H1 (cell line): Measurements from ENCODE around the gene TRIM62. TPM values are rescaled to one million over a fixed set of nuclear protein-coding genes. Genes with fewer than 3 reads are reported as not detected.

ENCODE experiments used
- CTCF ChIA-PET: fragments of 300-600 bp; sonication (Branson Sonifier 250); formaldehyde crosslinking; loops from one replicate; lab custom pipeline; 2021; ENCODE audit not compliant: partially characterized antibody; lab: Charles Lee
- POLR2A ChIA-PET: fragments of 300-600 bp; sonication (Branson Sonifier 250); formaldehyde crosslinking; loops from one replicate; lab custom pipeline; 2021; ENCODE audit warnings: inconsistent platforms; ENCODE audit not compliant: partially characterized antibody; lab: Charles Lee
- DNase-seq, 2 experiments: peaks; one replicate each; pipeline versions ENCODE4 v3.0.0 to v3.0.0-alpha.2; 2010 to 2022; ENCODE audit warnings: low spot score in 2 of 2, low read depth in 1 of 2, mixed read lengths in 1 of 2
- FAIRE-seq: peaks from 2 replicates; lab custom pipeline; 2011; peaks lifted over from hg19 to GRCh38; lab: Jason Lieb, UNC
- H2AFZ ChIP-seq: 2 replicates; pipeline ENCODE4 v1.8.1; 2012; ENCODE audit warnings: low read length, inconsistent platforms
- H2AK5ac ChIP-seq: 2 replicates; pipeline ENCODE4 v1.6.1; 2013; ENCODE audit warnings: low read depth, low read length
- H2BK120ac ChIP-seq: replicated peaks from 2 replicates; pipeline ENCODE3; 2013; ENCODE audit warnings: low read depth, low read length, inconsistent platforms
- H2BK12ac ChIP-seq: 2 replicates; pipeline ENCODE4 v1.6.1; 2013; ENCODE audit warnings: low read depth, low read length
- H2BK15ac ChIP-seq: 2 replicates; pipeline ENCODE4 v1.6.1; 2013; ENCODE audit warnings: low read length
- H2BK20ac ChIP-seq: 2 replicates; pipeline ENCODE4 v1.6.1; 2013; ENCODE audit warnings: low read length
- H2BK5ac ChIP-seq: 2 replicates; pipeline ENCODE4 v1.6.1; 2013; ENCODE audit warnings: low read depth, low read length
- H3K14ac ChIP-seq: 2 replicates; pipeline ENCODE4 v1.6.1; 2013; ENCODE audit warnings: inconsistent platforms; ENCODE audit not compliant: insufficient read length
- H3K18ac ChIP-seq: 2 replicates; pipeline ENCODE4 v1.6.1; 2013; ENCODE audit warnings: low read length; ENCODE audit errors: extremely low read depth
- H3K23ac ChIP-seq: 2 replicates; pipeline ENCODE4 v1.6.1; 2013; ENCODE audit warnings: inconsistent platforms; ENCODE audit not compliant: insufficient read length
- H3K23me2 ChIP-seq: 2 replicates; pipeline ENCODE4 v1.6.1; 2013; ENCODE audit warnings: low read depth, low read length
- H3K27ac ChIP-seq: 2 replicates; pipeline ENCODE4 v1.6.1; 2011; ENCODE audit warnings: low read depth, low read length, inconsistent platforms
- H3K27me3 ChIP-seq, 4 experiments: replicated peaks in 1 of 4; 1 replicate in 1 of 4; 2 replicates in 3 of 4; pipeline versions ENCODE4 v1.6.1 to v1.8.1; 2011 to 2013; ENCODE audit warnings: low read length in 3 of 4, mild to moderate bottlenecking in 3 of 4, inconsistent platforms in 2 of 4, mixed read lengths in 2 of 4, moderate library complexity in 1 of 4; ENCODE audit not compliant: control insufficient read depth in 3 of 4, insufficient read depth in 3 of 4; ENCODE audit errors: extremely low read depth in 1 of 4
- H3K36me3 ChIP-seq, 4 experiments: 2 replicates each; pipeline versions ENCODE4 v1.6.1 to v1.8.1; 2011 to 2013; ENCODE audit warnings: mild to moderate bottlenecking in 4 of 4, low read length in 3 of 4, moderate library complexity in 2 of 4, control low read depth in 1 of 4, inconsistent platforms in 1 of 4; ENCODE audit not compliant: insufficient read depth in 4 of 4, control insufficient read depth in 2 of 4
- H3K4ac ChIP-seq: replicated peaks from 2 replicates; pipeline ENCODE3; 2013; ENCODE audit warnings: low read length, low read depth, mixed read lengths, inconsistent platforms; ENCODE audit not compliant: insufficient read length
- H3K4me1 ChIP-seq, 4 experiments: replicated peaks in 1 of 4; 1 replicate in 1 of 4; 2 replicates in 3 of 4; pipeline versions ENCODE4 v1.6.1 to v1.8.1; 2011 to 2013; ENCODE audit warnings: low read length in 3 of 4, inconsistent platforms in 2 of 4, mixed read lengths in 1 of 4; ENCODE audit not compliant: insufficient read depth in 4 of 4, control insufficient read depth in 3 of 4
- H3K4me2 ChIP-seq, 2 experiments: 2 replicates each; pipeline versions ENCODE4 v1.6.1 to v1.8.1; 2011 to 2013; ENCODE audit warnings: low read depth in 2 of 2, low read length in 2 of 2, control low read depth in 1 of 2, inconsistent platforms in 1 of 2, mild to moderate bottlenecking in 1 of 2; ENCODE audit not compliant: insufficient read depth in 1 of 2
- H3K4me3 ChIP-seq, 4 experiments: fragments of 200-600, 300-600 bp in 1 of 4; sonication (generic), shearing (Covaris generic), sonication (Bioruptor Twin) in 1 of 4; 2 replicates each; pipeline versions ENCODE4 v1.5.1 to v1.8.1; 2011 to 2016; ENCODE audit warnings: low read length in 4 of 4, low read depth in 3 of 4, control low read depth in 2 of 4, inconsistent platforms in 2 of 4, mild to moderate bottlenecking in 2 of 4, mixed read lengths in 1 of 4, moderate library complexity in 1 of 4; ENCODE audit not compliant: insufficient read depth in 2 of 4; ENCODE audit errors: extremely low read depth in 1 of 4
- H3K56ac ChIP-seq: replicated peaks from 2 replicates; pipeline ENCODE3; 2013; ENCODE audit warnings: low read depth, mild to moderate bottlenecking, mixed read lengths, low read length, inconsistent platforms; ENCODE audit not compliant: insufficient read length
- H3K79me1 ChIP-seq: 2 replicates; pipeline ENCODE4 v1.6.1; 2013; ENCODE audit warnings: low read depth, low read length, control low read depth
- H3K79me2 ChIP-seq, 2 experiments: 2 replicates each; pipeline versions ENCODE4 v1.6.1 to v1.8.1; 2012 to 2013; ENCODE audit warnings: low read length in 2 of 2, mild to moderate bottlenecking in 2 of 2, inconsistent platforms in 1 of 2; ENCODE audit not compliant: insufficient read depth in 2 of 2, control insufficient read depth in 1 of 2
- H3K9ac ChIP-seq, 4 experiments: replicated peaks in 1 of 4; 1 replicate in 1 of 4; 2 replicates in 3 of 4; pipeline versions ENCODE4 v1.6.1 to v1.8.1; 2011 to 2013; ENCODE audit warnings: low read depth in 3 of 4, low read length in 3 of 4, control low read depth in 2 of 4, mild to moderate bottlenecking in 2 of 4, moderate library complexity in 2 of 4, inconsistent platforms in 1 of 4; ENCODE audit errors: extremely low read depth in 1 of 4
- H3K9me3 ChIP-seq, 2 experiments: 2 replicates each; pipeline versions ENCODE4 v1.6.1 to v1.8.1; 2012 to 2013; ENCODE audit warnings: mild to moderate bottlenecking in 2 of 2, moderate library complexity in 2 of 2, control low read depth in 1 of 2, inconsistent platforms in 1 of 2, low read depth in 1 of 2, low read length in 1 of 2, mixed read lengths in 1 of 2; ENCODE audit not compliant: insufficient read depth in 2 of 2
- H4K20me1 ChIP-seq, 2 experiments: replicated peaks in 1 of 2; 2 replicates each; pipeline versions ENCODE3 to v1.8.1; 2011 to 2013; ENCODE audit warnings: inconsistent platforms in 2 of 2, low read length in 2 of 2, mild to moderate bottlenecking in 1 of 2; ENCODE audit not compliant: insufficient read depth in 2 of 2, control insufficient read depth in 1 of 2
- H4K5ac ChIP-seq: 2 replicates; pipeline ENCODE4 v1.6.1; 2013; ENCODE audit warnings: low read length, low read depth, mixed read lengths, inconsistent platforms; ENCODE audit not compliant: insufficient read length
- H4K8ac ChIP-seq: 2 replicates; pipeline ENCODE4 v1.8.0; 2013; ENCODE audit warnings: mild to moderate bottlenecking, moderate library complexity, low read length, inconsistent platforms; ENCODE audit not compliant: insufficient read depth; ENCODE audit errors: extremely low read depth
- H4K91ac ChIP-seq: replicated peaks from 2 replicates; pipeline ENCODE3; 2013; ENCODE audit warnings: low read length, mixed read lengths, inconsistent platforms; ENCODE audit not compliant: insufficient read length
- CEBPB ChIP-seq: IDR thresholded peaks from 2 replicates; pipeline ENCODE4 v1.6.1; 2012; ENCODE audit warnings: low read depth, low read length
- CHD2 ChIP-seq: IDR thresholded peaks from 2 replicates; pipeline ENCODE4 v1.6.1; 2012; ENCODE audit warnings: low read length, improper control_type of control experiment
- RBBP5 ChIP-seq: IDR thresholded peaks from 2 replicates; pipeline ENCODE4 v1.7.1; 2012; ENCODE audit warnings: low read depth, mild to moderate bottlenecking, inconsistent platforms, low read length, moderate library complexity, borderline replicate concordance
- RFX5 ChIP-seq: IDR thresholded peaks from 2 replicates; pipeline ENCODE4 v1.6.1; 2011; ENCODE audit warnings: low read depth, low read length, improper control_type of control experiment, borderline replicate concordance
- SP2 ChIP-seq: IDR thresholded peaks from 2 replicates; pipeline ENCODE4 v1.6.1; 2012; ENCODE audit warnings: mild to moderate bottlenecking, low read length, inconsistent platforms
- SP4 ChIP-seq: IDR thresholded peaks from 2 replicates; pipeline ENCODE4 v1.6.1; 2012; ENCODE audit warnings: low read length, inconsistent platforms
- TAF1 ChIP-seq: IDR thresholded peaks from 2 replicates; pipeline ENCODE4 v1.6.1; 2011; ENCODE audit warnings: mild to moderate bottlenecking, low read depth, low read length
- TEAD4 ChIP-seq: IDR thresholded peaks from 2 replicates; pipeline ENCODE4 v1.6.1; 2012; ENCODE audit warnings: low read depth, low read length, inconsistent platforms, mixed read lengths
- ZNF274 ChIP-seq: IDR thresholded peaks from 2 replicates; pipeline ENCODE4 v1.7.0; 2012; ENCODE audit warnings: low read length, borderline replicate concordance; ENCODE audit errors: extremely low read depth
- WGBS, 2 experiments: shearing (Covaris generic) in 1 of 2; methylation state at CpG; one replicate each; pipeline versions ENCODE4 v1.1.6 to v1.1.7; 2013 to 2015; ENCODE audit warnings: low lambda C conversion rate in 2 of 2, mixed read lengths in 2 of 2, inconsistent platforms in 1 of 2, low coverage in 1 of 2, missing lambda C conversion rate in 1 of 2; ENCODE audit not compliant: insufficient replicate concordance in 2 of 2, insufficient coverage in 1 of 2, insufficient read length in 1 of 2; ENCODE audit errors: extremely low coverage in 1 of 2, missing lambda C conversion rate in 1 of 2; 5-methylcytosine and 5-hydroxymethylcytosine counted together
- polyA plus RNA-seq, 7 experiments: library from polyadenylated mRNA; depleted of rRNA in 3 of 7; stranded (reverse) in 5 of 7; unstranded in 2 of 7; fragments of >200 nt in 5 of 7; fragments of 200-250 nt in 2 of 7; gene quantifications; 1 replicate in 5 of 7; 2 replicates in 1 of 7; 4 replicates in 1 of 7; pipeline versions ENCODE4 v1.2.1 to v1.2.3, GENCODE V29; 2011 to 2013; ENCODE audit warnings: missing spikeins in 2 of 7, mixed read lengths in 2 of 7
- total RNA-seq: library from RNA; stranded (reverse); fragmentation: NEBNext Ultra II Directional; extraction: Animal tissue kit (Norgen Biotek cat#: 25700); gene quantifications from 2 replicates; pipeline ENCODE4 v1.2.1, GENCODE V29; 2021
- TF ChIP-seq, protein P1 (sequence below), 3 experiments: IDR thresholded peaks; 1 replicate in 2 of 3; 2 replicates in 1 of 3; pipeline versions ENCODE4 v1.5.1 to v1.6.1; 2011; ENCODE audit warnings: low read length in 3 of 3, mild to moderate bottlenecking in 3 of 3, inconsistent platforms in 2 of 3, low read depth in 1 of 3, moderate library complexity in 1 of 3; ENCODE audit not compliant: insufficient read depth in 1 of 3; ENCODE audit errors: control extremely low read depth in 1 of 3

Gene TRIM62
- total and polyA plus RNA-seq, 2 of the 8 experiments (the other 6 are each of a cell fraction or from before 2014, with no cell fraction given) = 6.3 to 10.8 TPM

DNA sequence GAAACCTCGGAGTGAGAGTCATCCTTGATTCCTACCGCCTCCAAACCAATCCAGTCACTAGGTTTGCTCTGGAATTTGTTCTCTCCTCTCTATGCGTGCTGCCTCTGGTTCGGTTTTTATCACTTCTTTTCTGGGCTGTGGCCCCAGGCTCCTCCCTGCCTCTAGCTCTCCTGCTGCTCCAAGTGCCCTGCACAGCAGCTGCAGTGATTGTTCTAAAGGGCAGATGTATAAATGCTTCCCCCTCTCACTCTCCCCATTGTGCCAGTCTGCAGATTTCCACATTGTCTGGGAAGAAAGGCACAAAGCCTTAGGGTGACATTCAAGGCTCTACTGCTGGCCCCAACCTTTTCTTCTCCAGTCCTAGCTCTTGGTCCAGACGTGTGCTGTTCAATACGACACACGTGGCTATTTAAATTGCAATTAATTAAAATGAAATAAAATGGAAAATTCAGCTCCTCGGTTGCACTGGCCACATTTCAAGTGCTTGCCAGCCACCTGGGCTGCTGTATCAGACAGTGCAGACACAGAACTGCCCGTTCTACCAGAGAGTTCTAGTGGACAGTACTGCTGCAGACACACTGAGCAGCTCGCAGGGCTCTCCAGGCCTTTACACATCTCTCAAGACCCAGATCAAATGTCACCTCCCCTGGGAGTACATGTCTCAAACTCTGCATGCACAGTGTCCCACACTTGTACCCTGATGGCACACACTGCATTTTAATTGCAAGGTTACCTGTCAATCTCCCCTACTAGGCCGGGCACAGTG is 12.4 kb downstream of the TRIM62 start:
- Histone ChIP-seq H2AK5ac (no peak overlapping the region), H2BK15ac (no peak overlapping the region), H2BK12ac (no peak overlapping the region), H2AFZ (no peak overlapping the region), H3K18ac (no peak overlapping the region), H3K56ac (no peak overlapping the region), H3K4me2 (no peak overlapping the region), H3K9ac (no peak overlapping the region; a peak in 1 of 7 replicates), H3K14ac (no peak overlapping the region), H4K91ac (no peak overlapping the region), H3K79me1 (no peaks in the 10 kb centered on the region), H3K9me3 (no peaks in the 10 kb centered on the region), H4K5ac (no peak overlapping the region), H3K4me1 (peaks cover 0 to 17% (median 9%) of the 10 kb centered on the region in 4 experiments; a peak in 6 of 7 replicates), H3K79me2 (no peaks in the 10 kb centered on the region; a peak in 1 of 4 replicates), H2BK120ac (no peak overlapping the region), H4K20me1 (peaks cover 0 to 4% of the 10 kb centered on the region in 2 experiments), H2BK5ac (no peak overlapping the region), H3K27ac (no peak overlapping the region), H3K36me3 (peaks cover 0 to 3% (median 0%) of the 10 kb centered on the region in 4 experiments; a peak in 1 of 8 replicates), H3K23me2 (no peaks in the 10 kb centered on the region; the same call in 1 of the 2 replicates), H3K4ac (no peak overlapping the region), H3K27me3 (no peaks in the 10 kb centered on the region), H3K23ac (no peak overlapping the region), H2BK20ac (no peak overlapping the region), H3K4me3 (no peak overlapping the region), H4K8ac (no peak overlapping the region)
- no peak for DNase-seq
- CTCF ChIA-PET = interaction anchor here (0.8 to 2.0 kb wide), 9 partner anchors 15 to 251 kb away, joined by 3 to 7 read pairs (median 4); no protein-coding TSS in a partner anchor
- no peak for FAIRE-seq
- WGBS, 2 experiments = 75% methylated on average over 11 of the region's 11 CpGs; no CpG with 5 or more reads in 1 of the 2 experiments
- POLR2A ChIA-PET = interaction anchor here (1.6 to 1.7 kb wide), 2 partner anchors 12 to 29 kb away, joined by 3 to 4 read pairs; no protein-coding TSS in a partner anchor
- no peak for TF ChIP-seq TAF1
- no peak for TF ChIP-seq CEBPB
- no peak for TF ChIP-seq RBBP5
- TF ChIP-seq ZNF274 = no peak
- no peak for TF ChIP-seq TEAD4
- TF ChIP-seq, protein P1, sequence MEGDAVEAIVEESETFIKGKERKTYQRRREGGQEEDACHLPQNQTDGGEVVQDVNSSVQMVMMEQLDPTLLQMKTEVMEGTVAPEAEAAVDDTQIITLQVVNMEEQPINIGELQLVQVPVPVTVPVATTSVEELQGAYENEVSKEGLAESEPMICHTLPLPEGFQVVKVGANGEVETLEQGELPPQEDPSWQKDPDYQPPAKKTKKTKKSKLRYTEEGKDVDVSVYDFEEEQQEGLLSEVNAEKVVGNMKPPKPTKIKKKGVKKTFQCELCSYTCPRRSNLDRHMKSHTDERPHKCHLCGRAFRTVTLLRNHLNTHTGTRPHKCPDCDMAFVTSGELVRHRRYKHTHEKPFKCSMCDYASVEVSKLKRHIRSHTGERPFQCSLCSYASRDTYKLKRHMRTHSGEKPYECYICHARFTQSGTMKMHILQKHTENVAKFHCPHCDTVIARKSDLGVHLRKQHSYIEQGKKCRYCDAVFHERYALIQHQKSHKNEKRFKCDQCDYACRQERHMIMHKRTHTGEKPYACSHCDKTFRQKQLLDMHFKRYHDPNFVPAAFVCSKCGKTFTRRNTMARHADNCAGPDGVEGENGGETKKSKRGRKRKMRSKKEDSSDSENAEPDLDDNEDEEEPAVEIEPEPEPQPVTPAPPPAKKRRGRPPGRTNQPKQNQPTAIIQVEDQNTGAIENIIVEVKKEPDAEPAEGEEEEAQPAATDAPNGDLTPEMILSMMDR (IDR thresholded peaks at IDR 0.05; ENCODE audit: control extremely low read depth in 1 of 3, insufficient read depth in 1 of 3, low read depth in 1 of 3, low read length in 3 of 3) = no peak
- TF ChIP-seq SP4 = no peak
- no peak for TF ChIP-seq RFX5
- no peak for TF ChIP-seq CHD2
- TF ChIP-seq SP2 = no peak
